Fibroblast of villous mesenchyme (primary cell): Measurements from ENCODE around the gene SLC6A13. TPM values are rescaled to one million over a fixed set of nuclear protein-coding genes. Genes with fewer than 3 reads are reported as not detected.

Experiments used
- DNase-seq: peaks from one replicate; pipeline ENCODE4 v3.0.0-alpha.2; 2010; ENCODE audit warnings: low read depth
- H3K4me3 ChIP-seq: 2 replicates; pipeline ENCODE4 v1.5.1; 2011; ENCODE audit warnings: low read depth, mild to moderate bottlenecking, low read length
- CTCF ChIP-seq: IDR thresholded peaks from 2 replicates; pipeline ENCODE4 v1.5.1; 2012; ENCODE audit warnings: low read depth, mild to moderate bottlenecking, low read length; ENCODE audit not compliant: insufficient read depth
- total RNA-seq: library from RNA; depleted of rRNA; stranded (reverse); fragments of >200 nt; gene quantifications from 2 replicates; pipeline ENCODE4 v1.2.3, GENCODE V29; 2012

The SLC6A13 gene
- total RNA-seq, 1 donor: not detected

GRCh38 chr12:254039-254438, 8.6 kb downstream of the SLC6A13 start:
- no peak for DNase-seq
- H3K4me3 ChIP-seq: no peak overlapping the region
- TF ChIP-seq CTCF: no peak

- no peak for TF ChIP-seq CTCF
- no peak overlapping the region for H3K4me3 ChIP-seq
- DNase-seq: no peak
These were observed 9.4 kb downstream of the SLC6A13 start for GRCh38 chr12:253116-253831.

- no peak overlapping the region for H3K4me3 ChIP-seq
- DNase-seq: no peak
- TF ChIP-seq CTCF: no peak
These were observed 10.0 kb downstream of the SLC6A13 start for GRCh38 chr12:252636-253035.

GRCh38 chr12:247271-247670, 15.4 kb downstream of the SLC6A13 start:
- no peak for TF ChIP-seq CTCF
- no peak overlapping the region for H3K4me3 ChIP-seq
- no peak for DNase-seq

- DNase-seq: no peak
- TF ChIP-seq CTCF: no peak
- H3K4me3 ChIP-seq: no peak overlapping the region
These were observed 19.3 kb downstream of the SLC6A13 start for GRCh38 chr12:243381-243780.

- no peak overlapping the region for H3K4me3 ChIP-seq
- DNase-seq: no peak
These were observed 20.1 kb downstream of the SLC6A13 start for GRCh38 chr12:242496-242895.

More at GRCh38 chr12:242496-242895, 20.1 kb downstream of the SLC6A13 start:
- TF ChIP-seq CTCF: no peak
